ENCODE measurements around the gene CLPTM1L.

The CLPTM1L gene

GRCh38 chr5:1300581-1301083 is 44.3 kb downstream of the CLPTM1L start:
- DNase-seq (ENCODE audit: low spot score) = no peak
- in situ Hi-C loops (cut with MboI; ENCODE audit: low sequenced_read_pairs, unreplicated experiment) = no loop called here
- no peak for TF ChIP-seq CTCF (IDR thresholded peaks at IDR 0.05; ENCODE audit: borderline replicate concordance, control extremely low read depth, extremely low read depth, insufficient read depth, missing control alignments)

GRCh38 chr5:1299961-1300360 is 44.9 kb downstream of the CLPTM1L start:
- no peak for DNase-seq (ENCODE audit: low spot score)
- in situ Hi-C loops (cut with MboI; ENCODE audit: low sequenced_read_pairs, unreplicated experiment) = no loop called here
- no peak for TF ChIP-seq CTCF (IDR thresholded peaks at IDR 0.05; ENCODE audit: borderline replicate concordance, control extremely low read depth, extremely low read depth, insufficient read depth, missing control alignments)

- DNase-seq (ENCODE audit: low spot score) = no peak
- in situ Hi-C loops (cut with MboI; ENCODE audit: low sequenced_read_pairs, unreplicated experiment) = no loop called here
- TF ChIP-seq CTCF (IDR thresholded peaks at IDR 0.05; ENCODE audit: borderline replicate concordance, control extremely low read depth, extremely low read depth, insufficient read depth, missing control alignments) = no peak
Measured at GRCh38 chr5:1299511-1299850, 45.4 kb downstream of the CLPTM1L start.

- in situ Hi-C loops (cut with MboI; ENCODE audit: low sequenced_read_pairs, unreplicated experiment) = no loop called here
- no peak for DNase-seq (ENCODE audit: low spot score)
- no peak for TF ChIP-seq CTCF (IDR thresholded peaks at IDR 0.05; ENCODE audit: borderline replicate concordance, control extremely low read depth, extremely low read depth, insufficient read depth, missing control alignments)
Measured at GRCh38 chr5:1298723-1299510, 46.0 kb downstream of the CLPTM1L start.

DNA sequence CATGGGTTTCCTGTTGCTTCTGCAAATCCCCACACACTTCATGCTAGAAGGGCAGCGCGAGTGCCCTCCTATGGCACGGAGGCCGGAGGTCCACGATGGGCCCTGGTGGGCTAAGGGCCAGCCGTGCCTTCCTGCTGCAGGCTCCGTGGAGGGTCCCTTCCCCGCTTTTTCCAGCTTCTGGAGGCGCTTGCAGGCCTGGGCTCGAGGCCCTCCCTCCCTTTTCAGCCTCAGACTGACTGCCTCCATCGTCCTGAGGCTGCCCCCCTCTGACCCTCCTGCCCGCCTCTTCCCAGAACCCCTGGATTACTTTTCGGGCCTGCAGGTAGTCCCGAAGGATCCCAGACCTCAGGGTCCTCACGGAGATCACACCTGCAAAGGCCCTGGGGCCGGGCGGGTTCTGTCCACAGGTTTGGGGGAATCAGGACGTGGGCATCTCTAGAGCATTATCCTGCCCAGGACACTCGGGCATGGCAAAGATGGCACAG is 46.8 kb downstream of the CLPTM1L start:
- in situ Hi-C loops (cut with MboI; ENCODE audit: low sequenced_read_pairs, unreplicated experiment) = no loop called here
- no peak for TF ChIP-seq CTCF (IDR thresholded peaks at IDR 0.05; ENCODE audit: borderline replicate concordance, control extremely low read depth, extremely low read depth, insufficient read depth, missing control alignments)
- DNase-seq (ENCODE audit: low spot score) = no peak

GRCh38 chr5:1297243-1297642 is 47.7 kb downstream of the CLPTM1L start:
- in situ Hi-C loops (cut with MboI; ENCODE audit: low sequenced_read_pairs, unreplicated experiment) = no loop called here
- no peak for DNase-seq (ENCODE audit: low spot score)
- no peak for TF ChIP-seq CTCF (IDR thresholded peaks at IDR 0.05; ENCODE audit: borderline replicate concordance, control extremely low read depth, extremely low read depth, insufficient read depth, missing control alignments)

Measured in GM13976 (cell line).